Raji (cell line): ENCODE results near the gene HOXD8.

Source experiments
- POLR2A ChIP-seq: IDR thresholded peaks from 2 replicates; pipeline ENCODE4 v1.6.1; 2011; ENCODE audit warnings: low read depth, low read length, control low read depth; ENCODE audit not compliant: insufficient read depth

HOXD8 gene

DNA sequence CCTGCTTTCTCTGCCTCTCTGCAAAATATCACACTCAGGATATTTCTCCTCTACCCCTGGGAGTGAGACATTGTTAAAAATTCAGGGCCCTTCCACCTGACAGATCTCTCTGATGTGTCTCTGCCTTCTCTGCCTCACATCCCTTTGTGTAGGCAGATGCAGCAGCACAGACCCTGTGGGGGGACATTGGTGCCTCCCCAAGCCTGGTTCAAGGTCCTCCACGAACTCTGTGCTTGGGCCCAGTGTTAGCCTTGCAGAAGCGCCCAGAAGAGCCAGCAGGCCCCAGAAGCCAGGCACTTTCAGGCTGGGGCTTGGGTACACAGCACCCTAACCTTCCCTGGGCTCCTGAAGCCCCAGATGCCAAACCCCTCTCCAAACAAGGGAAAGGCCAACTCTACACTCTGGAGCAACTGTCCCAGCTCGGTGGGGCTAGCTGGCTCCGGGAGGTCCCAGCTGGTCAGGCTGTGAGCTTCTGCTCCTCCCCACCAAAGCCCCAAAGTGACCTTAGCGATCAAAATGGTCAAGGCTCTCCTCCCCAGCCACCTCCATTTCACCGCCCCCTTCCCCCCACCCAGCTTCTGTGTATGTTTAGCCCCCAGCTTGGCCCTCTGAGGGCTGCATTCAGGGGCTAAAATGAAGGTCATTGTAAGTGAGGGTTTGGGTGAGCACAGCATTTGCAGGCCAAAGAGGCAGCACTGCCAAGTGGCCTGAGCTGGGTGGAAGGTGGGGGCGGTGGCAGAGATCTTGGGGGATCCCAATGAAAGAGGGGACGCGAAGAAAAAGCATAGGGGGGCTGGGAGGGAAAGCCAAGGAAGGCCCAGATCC lies 4.3 kb upstream of the HOXD8 start:
- no peak for TF ChIP-seq POLR2A

DNA sequence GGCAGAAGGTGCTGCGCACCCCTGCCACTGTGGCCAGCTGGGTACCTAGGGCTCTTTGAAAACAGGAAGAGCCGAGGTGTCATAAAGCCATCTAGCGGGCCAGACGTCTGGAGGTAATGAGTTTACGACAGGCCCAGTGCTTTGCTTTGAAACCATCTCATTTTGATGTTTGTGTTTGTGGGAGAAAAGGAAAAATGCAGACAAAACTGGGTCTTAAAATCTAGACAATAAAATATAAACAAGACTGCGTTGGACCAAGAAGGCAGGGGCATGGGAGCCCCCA lies 3.8 kb upstream of the HOXD8 start:
- TF ChIP-seq POLR2A, result no peak

DNA sequence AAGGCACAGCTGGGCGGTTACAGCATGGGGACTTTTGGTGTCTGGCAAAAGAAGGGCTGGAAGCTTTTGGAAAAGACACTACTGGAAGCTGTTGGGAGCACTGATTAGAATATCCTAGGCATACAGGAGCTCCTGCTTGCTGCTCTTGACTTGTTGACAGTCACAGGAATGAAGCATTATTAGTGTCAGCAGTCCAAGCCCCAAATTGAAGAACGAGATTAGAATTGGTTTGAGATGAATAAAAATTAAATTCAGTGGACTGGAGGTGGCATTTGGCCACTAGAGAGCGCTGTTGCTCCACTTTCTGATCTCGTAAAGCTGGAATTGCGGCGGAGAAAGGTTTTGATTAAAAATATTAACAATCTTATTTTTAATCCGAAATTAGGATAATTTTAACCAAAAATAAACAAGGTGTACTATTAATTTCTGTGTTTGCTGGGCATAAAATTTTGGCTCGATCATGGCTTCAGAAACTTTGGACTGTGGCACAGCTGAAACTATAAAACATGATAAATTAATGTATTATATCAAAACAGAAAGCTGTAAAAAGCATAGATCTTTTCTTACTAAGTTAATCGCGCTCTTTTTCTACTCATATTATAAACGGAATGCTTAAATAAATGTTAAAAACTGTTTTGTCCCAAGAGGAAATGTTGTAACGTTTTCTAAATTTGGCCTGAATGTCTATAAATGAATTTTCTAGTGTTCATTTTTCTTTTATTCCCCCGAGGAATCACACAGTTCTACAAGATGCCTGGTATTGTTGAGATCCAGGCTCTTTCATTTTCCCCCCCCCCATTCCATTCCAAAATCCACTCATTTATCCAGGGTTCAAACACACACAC lies 2.4 kb upstream of the HOXD8 start:
- no peak for TF ChIP-seq POLR2A

DNA sequence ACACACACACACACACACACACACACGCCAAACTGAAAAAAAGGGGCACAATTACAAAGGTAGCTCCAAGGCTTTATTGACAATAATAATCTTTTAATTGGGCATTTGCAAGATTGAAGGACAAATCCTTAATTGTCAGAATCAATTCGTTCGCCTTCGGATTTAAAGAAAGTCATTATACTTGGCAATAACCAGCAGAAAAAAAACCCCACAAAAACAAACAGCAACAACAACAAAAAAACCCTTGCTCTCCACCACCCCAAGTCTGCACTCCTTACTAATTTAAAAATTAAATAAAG lies 1.8 kb upstream of the HOXD8 start:
- no peak for TF ChIP-seq POLR2A

DNA sequence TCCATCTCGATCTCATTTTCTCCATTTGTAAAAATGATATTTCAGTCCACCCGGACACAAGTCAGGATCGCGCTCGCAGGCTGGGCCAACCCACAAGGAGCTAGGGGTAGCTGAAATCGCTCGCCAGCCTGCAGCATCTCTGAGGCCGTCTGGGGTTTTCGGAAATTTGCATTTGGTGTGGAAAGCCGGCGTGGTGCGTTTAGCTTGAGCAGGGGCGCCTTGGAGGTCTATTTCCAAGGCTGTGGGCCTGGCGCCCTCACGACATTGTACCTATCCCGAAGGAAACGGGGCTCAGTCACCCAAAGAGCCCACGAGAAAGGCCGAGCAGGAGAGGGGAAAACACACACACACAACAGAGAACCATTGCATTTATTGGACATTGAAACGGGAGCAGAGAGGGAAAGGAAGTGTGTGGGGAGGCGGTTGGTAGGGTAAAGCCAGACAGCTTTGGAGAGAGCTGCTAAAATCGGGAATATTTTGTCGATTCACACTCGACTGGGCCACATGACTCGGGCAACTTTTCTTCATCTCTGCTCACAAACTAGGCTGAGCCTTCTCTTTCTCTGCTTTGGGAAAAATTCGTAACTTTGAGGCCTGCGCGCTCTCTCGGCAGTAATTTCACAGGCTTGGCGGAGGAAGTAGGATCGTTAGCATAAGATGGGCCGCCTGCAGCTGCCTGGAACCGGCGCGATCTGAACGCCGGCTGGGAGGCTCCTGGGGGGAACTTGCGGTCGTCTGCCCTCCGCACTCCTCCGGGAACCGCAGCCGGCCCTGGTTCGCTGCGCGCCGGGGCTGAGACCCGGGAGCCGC lies 1.1 kb upstream of the HOXD8 start:
- TF ChIP-seq POLR2A, result no peak

DNA sequence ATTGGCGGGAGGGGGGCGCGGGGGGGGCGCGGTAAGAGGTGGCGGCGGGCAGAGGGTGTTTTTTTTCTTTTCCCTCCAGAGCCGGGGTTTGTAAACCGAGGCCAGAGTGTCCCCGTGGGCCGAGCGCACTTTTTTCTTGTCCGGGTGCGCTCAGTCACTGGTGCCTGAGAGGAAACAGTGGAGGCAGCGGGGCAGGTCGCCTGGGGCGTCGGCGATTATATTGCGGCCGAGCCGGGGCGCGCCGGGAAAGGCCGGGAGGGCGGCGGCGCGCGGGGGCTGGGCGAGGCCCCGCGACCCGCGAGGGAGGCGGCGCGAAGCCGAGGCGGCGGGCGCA lies 275 bp downstream of the HOXD8 start:
- no peak for TF ChIP-seq POLR2A

DNA sequence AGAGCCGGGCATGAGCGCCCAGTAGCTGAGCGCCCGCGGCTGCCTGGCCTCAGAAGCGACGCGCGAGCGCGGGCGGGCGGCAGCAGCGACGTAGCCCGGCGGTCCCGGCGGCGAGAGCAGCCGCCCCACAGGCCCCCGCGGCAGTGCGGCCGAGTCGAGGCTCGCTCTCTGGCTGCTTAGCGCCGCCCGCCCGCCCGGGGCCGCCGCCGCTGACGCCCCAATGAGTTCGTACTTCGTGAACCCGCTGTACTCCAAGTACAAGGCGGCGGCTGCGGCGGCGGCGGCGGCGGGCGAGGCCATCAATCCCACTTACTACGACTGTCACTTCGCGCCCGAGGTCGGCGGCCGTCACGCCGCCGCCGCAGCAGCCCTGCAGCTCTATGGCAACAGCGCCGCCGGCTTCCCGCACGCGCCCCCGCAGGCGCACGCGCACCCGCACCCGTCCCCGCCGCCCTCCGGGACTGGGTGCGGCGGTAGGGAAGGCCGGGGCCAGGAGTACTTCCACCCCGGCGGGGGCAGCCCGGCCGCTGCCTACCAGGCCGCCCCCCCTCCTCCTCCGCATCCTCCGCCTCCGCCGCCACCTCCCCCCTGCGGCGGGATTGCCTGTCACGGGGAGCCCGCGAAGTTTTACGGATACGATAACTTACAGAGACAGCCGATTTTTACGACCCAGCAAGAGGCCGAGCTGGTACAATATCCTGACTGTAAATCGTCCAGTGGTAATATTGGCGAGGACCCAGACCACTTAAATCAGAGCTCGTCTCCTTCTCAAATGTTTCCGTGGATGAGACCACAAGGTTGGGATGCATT lies 847 bp downstream of the HOXD8 start:
- no peak for TF ChIP-seq POLR2A

DNA sequence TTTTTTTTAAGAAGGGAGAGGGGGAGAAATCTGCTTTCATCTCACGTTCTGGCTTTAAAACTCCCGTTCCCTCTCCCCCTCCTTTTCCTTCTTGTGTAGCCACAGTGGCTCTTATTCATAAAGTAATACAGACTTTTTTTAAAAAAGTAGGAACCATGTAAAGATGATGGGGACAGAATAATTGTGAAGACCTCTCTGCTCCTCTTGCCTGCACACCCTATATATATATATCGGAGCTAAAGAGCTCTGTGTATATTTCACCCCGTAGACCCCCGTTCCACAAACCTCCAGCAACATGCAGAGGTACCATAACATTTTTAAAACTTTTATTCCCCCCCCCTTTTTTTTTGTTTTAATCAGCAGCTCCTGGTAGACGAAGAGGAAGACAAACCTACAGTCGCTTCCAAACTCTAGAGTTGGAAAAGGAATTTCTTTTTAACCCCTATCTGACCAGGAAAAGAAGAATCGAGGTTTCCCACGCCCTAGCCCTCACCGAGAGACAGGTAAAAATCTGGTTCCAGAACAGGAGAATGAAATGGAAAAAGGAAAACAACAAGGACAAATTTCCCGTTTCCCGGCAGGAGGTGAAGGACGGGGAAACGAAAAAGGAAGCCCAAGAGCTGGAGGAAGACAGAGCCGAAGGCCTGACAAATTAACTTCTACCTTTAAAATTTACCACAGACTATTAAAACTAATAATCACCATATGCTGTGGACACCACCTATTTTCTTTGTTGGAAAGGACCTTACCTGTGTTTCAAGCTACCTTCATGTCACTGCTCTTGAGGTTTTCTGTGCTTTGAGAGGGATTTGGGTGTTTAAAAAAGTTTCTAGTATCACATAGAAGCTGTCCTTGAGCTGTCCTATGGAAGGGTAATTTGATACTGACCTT lies 1.7 kb downstream of the HOXD8 start:
- TF ChIP-seq POLR2A, result no peak

DNA sequence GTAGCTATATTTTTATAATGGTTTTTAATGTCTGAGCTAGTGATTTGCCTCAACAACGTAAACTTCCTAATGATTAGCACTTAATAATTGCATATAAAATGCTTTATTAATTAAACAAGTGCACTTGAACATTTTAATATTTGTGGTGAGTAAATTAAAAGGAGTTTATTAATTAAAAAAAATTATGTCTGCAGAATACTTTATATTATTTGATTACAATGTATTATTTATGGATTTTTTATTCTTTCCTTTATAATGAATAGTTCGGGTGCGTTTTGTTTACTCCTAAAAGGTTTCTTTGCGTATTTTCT lies 2.3 kb downstream of the HOXD8 start:
- TF ChIP-seq POLR2A, result no peak

DNA sequence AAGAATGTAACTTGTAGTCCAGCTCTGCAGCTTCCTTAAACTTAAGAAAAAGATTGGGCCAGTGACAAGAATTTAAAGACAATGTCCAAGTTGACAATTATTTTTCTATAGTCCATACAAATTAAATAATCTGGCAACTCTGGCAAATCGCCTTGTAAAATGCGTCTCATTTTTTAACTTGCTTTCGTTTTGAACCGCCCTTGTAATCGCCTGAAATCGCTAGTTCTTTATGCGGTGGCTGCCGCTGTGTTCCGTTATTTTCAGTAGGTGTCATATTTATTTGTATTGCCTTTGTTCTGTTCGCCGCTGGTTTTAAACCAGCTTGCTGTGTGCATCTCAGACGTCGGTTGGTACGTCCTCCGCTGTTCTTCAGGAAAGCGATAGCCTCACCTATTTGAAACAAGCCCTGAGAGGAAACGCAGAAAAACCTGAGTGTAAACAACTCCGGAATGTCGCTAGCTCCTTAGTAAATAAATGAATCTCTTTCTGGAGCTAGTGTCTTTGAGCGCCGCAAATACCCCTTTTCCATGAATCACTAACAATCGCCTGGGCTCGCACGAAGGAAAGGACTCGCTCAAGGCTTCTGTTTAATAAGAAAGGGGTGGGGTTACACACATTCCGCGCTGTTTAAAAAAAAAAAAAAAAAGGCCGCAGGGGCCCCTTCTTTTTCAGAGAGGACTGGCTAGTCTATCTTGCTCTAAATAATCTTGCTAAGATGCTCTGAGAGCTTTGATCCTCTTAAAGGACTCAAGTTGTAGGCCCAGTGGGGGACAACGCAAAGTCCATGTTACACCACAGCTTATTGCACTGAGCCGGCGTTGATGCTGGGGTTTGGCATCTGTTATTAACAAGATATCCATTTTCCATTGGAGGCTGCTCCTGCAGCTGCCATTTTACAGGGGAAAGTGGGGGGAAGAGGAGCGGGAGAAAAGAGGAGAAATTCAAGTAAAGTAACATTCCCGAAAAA lies 3.0 kb downstream of the HOXD8 start:
- no peak for TF ChIP-seq POLR2A

DNA sequence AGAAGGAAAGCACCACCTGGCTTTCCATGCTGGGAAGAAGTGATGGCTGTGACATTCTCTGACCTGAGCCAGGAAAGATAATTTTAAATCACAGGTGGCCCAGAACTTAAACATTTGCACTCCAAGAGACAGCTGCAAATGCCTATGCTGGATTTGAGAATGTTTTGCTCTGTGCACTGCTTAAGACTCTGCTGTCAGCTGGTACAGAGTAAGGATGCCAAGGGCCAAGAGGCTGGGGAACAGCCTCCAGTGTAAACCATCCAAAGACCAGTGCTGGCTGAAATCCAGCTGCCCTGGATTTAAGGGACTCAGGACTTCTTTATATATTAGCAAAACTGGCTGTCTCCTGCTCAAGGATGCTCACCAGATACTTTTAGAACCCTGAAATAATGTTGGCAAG lies 3.9 kb downstream of the HOXD8 start:
- TF ChIP-seq POLR2A, result no peak

DNA sequence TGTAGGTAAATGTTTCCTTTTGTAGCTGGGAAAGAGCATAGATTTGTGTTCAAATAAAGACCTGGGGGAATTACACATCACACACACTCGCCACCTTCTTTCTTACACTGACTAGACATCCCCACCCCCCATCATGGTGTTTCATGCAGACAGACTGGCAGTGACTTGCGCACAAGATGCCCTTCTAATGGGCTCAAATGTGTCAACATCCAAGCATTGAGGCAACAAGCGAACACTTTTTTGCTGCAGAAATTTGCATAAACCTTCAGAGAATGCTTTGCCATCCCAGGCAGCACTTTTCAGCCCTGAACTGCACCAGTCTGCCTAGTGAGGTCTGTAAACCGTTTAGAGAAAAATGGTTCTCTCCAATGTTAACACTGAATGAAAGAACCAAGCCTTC lies 4.5 kb downstream of the HOXD8 start:
- TF ChIP-seq POLR2A, result no peak

DNA sequence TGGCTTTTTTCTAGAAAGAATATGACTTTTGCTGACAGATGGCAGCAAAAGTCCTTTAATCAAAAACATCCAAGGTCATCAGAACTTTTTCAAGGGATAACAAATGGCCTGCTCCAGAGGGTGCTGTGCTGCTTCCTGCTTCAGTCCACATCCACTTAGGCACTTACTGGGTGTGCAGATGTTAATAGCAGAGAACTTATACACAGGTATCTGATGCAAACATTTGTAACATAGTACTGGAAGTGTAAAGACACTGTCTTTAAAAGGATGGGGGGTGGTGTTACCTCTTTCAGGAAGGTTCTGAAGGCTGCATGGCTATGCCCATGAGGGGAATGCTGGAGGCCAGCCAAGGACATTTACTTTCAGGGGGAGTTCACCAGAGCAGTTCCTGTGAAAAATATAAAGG lies 5.5 kb downstream of the HOXD8 start:
- no peak for TF ChIP-seq POLR2A
